HCT116 (cell line): ENCODE results near the gene ENPP6. TPM values are rescaled to one million over a fixed set of nuclear protein-coding genes. Genes with fewer than 3 reads are reported as not detected.

Source experiments
- ATAC-seq: fragments of 200-7000 bp; cut with Tn5 transposase; 2 replicates; pipeline ENCODE4 v1.9.1; 2020; ENCODE audit warnings: mild to moderate bottlenecking, moderate library complexity
- BruUV-seq: library from RNA; stranded (reverse); fragments of 400-500 nt; replicated peaks from 2 replicates; lab custom pipeline; 2021; lab: Mats Ljungman, UMichigan
- CTCF ChIA-PET: fragments of 300-600 bp; sonication (Branson Sonifier 250); formaldehyde crosslinking; loops from one replicate; lab custom pipeline; 2021; ENCODE audit warnings: antibody characterized with exemption; lab: Charles Lee
- POLR2A ChIA-PET: fragments of 300-600, 350-600 bp; sonication (Branson Sonifier 250); formaldehyde crosslinking; loops from one replicate; lab custom pipeline; 2021; ENCODE audit warnings: antibody characterized with exemption; lab: Charles Lee
- RAD21 ChIA-PET, 2 experiments: fragments of 300-600 bp; sonication (Branson Sonifier 250); formaldehyde crosslinking; loops; one replicate each; lab custom pipeline; 2023; ENCODE audit warnings: low total read pairs in 2 of 2; ENCODE audit not compliant: uncharacterized antibody in 2 of 2, unreplicated experiment in 2 of 2, low non-redundant PET in 1 of 2; lab: Charles Lee
- DNase-seq: peaks from one replicate; pipeline ENCODE4 v3.0.0-alpha.2; 2010; ENCODE audit warnings: low read depth, low spot score
- H2AFZ ChIP-seq: fragments of 200-600 bp; shearing (Covaris generic), sonication (generic); 2 replicates; pipeline ENCODE4 v1.6.1; 2017; ENCODE audit warnings: low read depth, mixed run types, mixed read lengths, antibody characterized with exemption, low read length; ENCODE audit not compliant: poor library complexity, severe bottlenecking
- H3K27ac ChIP-seq: 2 replicates; pipeline ENCODE4 v1.5.1; 2012; ENCODE audit warnings: low read depth, low read length
- H3K27me3 ChIP-seq: fragments of 200-600 bp; sonication (generic); 2 replicates; pipeline ENCODE4 v1.6.1; 2016; ENCODE audit warnings: mixed run types, low read length, mixed read lengths; ENCODE audit not compliant: insufficient read depth
- H3K36me3 ChIP-seq, 2 experiments: fragments of 200-500 bp in 1 of 2; fragments of 200-600 bp in 1 of 2; sonication (Bioruptor generic) in 1 of 2; sonication (generic) in 1 of 2; 2 replicates each; pipeline versions ENCODE4 v1.5.1 to v1.6.1; 2014 to 2016; ENCODE audit warnings: low read length in 2 of 2, inconsistent platforms in 1 of 2, mixed read lengths in 1 of 2, mixed run types in 1 of 2; ENCODE audit not compliant: insufficient read depth in 2 of 2, control insufficient read depth in 1 of 2
- H3K4me1 ChIP-seq, 2 experiments: fragments of 200-600 bp in 1 of 2; sonication (generic) in 1 of 2; 2 replicates each; pipeline versions ENCODE4 v1.5.1 to v1.6.1; 2012 to 2017; ENCODE audit warnings: low read length in 2 of 2, inconsistent platforms in 1 of 2, mild to moderate bottlenecking in 1 of 2, mixed read lengths in 1 of 2, mixed run types in 1 of 2, moderate library complexity in 1 of 2; ENCODE audit not compliant: insufficient read depth in 2 of 2, control insufficient read depth in 1 of 2
- H3K4me2 ChIP-seq: fragments of 200-600 bp; sonication (generic); 2 replicates; pipeline ENCODE4 v1.6.1; 2017; ENCODE audit warnings: mixed run types, low read length, mixed read lengths
- H3K4me3 ChIP-seq, 2 experiments: fragments of 200-600 bp in 1 of 2; sonication (generic) in 1 of 2; replicated peaks in 1 of 2; 2 replicates each; pipeline ENCODE4 v1.5.1; 2011 to 2016; ENCODE audit warnings: low read length in 2 of 2, control low read depth in 1 of 2, low read depth in 1 of 2, mild to moderate bottlenecking in 1 of 2, mixed read lengths in 1 of 2, mixed run types in 1 of 2
- H3K79me2 ChIP-seq: fragments of 200-600 bp; sonication (generic); 2 replicates; pipeline ENCODE4 v1.6.1; 2017; ENCODE audit warnings: mild to moderate bottlenecking, mixed run types, low read length, moderate library complexity, mixed read lengths; ENCODE audit not compliant: insufficient read depth
- H3K9ac ChIP-seq: fragments of 200-600 bp; sonication (generic); 2 replicates; pipeline ENCODE4 v1.6.1; 2016; ENCODE audit warnings: low read length, mixed read lengths
- H3K9me2 ChIP-seq: fragments of 200-600 bp; sonication (generic), shearing (Covaris generic); 2 replicates; pipeline ENCODE4 v1.6.1; 2017; ENCODE audit warnings: mixed run types, mild to moderate bottlenecking, moderate library complexity; ENCODE audit not compliant: insufficient read depth
- H3K9me3 ChIP-seq, 2 experiments: fragments of 200-500 bp in 1 of 2; fragments of 200-600 bp in 1 of 2; sonication (Bioruptor generic) in 1 of 2; sonication (generic) in 1 of 2; 2 replicates each; pipeline ENCODE4 v1.6.1; 2014 to 2017; ENCODE audit warnings: low read length in 2 of 2, mixed read lengths in 2 of 2, inconsistent platforms in 1 of 2, low read depth in 1 of 2, mild to moderate bottlenecking in 1 of 2, mixed run types in 1 of 2, moderate library complexity in 1 of 2; ENCODE audit not compliant: control insufficient read depth in 1 of 2, insufficient read depth in 1 of 2
- H4K20me1 ChIP-seq: fragments of 200-600 bp; sonication (generic), shearing (Covaris generic); 2 replicates; pipeline ENCODE4 v1.6.1; 2017; ENCODE audit warnings: mixed run types, mild to moderate bottlenecking, moderate library complexity; ENCODE audit not compliant: insufficient read depth
- ELF1 ChIP-seq: IDR thresholded peaks from 2 replicates; pipeline ENCODE4 v1.6.1; 2012; ENCODE audit warnings: low read depth, borderline replicate concordance
- EZH2 ChIP-seq: fragments of 200-600 bp; sonication (generic); IDR thresholded peaks from 2 replicates; pipeline ENCODE4 v1.6.1; 2017; ENCODE audit warnings: antibody characterized with exemption, mixed run types
- EZH2phosphoT487 ChIP-seq: fragments of 200-600 bp; IDR thresholded peaks from 2 replicates; pipeline ENCODE4 v1.6.1; 2018; ENCODE audit warnings: antibody characterized with exemption, borderline replicate concordance
- POLR2A ChIP-seq: IDR thresholded peaks from 2 replicates; pipeline ENCODE4 v1.7.0; 2011; ENCODE audit warnings: borderline replicate concordance; ENCODE audit not compliant: insufficient read depth, insufficient read length; ENCODE audit errors: extremely low read depth
- RAD21 ChIP-seq: IDR thresholded peaks from 2 replicates; pipeline ENCODE4 v1.6.1; 2012; ENCODE audit warnings: low read depth, mild to moderate bottlenecking
- SP1 ChIP-seq: IDR thresholded peaks from 2 replicates; pipeline ENCODE4 v1.6.1; 2012; ENCODE audit warnings: low read depth
- TCF7L2 ChIP-seq: IDR thresholded peaks from 2 replicates; pipeline ENCODE4 v1.7.0; 2011; ENCODE audit warnings: borderline replicate concordance, inconsistent platforms; ENCODE audit not compliant: insufficient read depth, insufficient read length; ENCODE audit errors: extremely low read depth
- YY1 ChIP-seq: IDR thresholded peaks from 2 replicates; pipeline ENCODE4 v1.6.1; 2011; ENCODE audit warnings: low read length, low read depth, moderate library complexity, mild to moderate bottlenecking; ENCODE audit not compliant: insufficient replicate concordance; ENCODE audit errors: extremely low read depth
- ZFX ChIP-seq: fragments of 450-650 bp; IDR thresholded peaks from 2 replicates; pipeline ENCODE4 v1.6.1; 2017
- ZNF274 ChIP-seq: fragments of 200-500 bp; sonication (Bioruptor generic); IDR thresholded peaks from 2 replicates; pipeline ENCODE4 v1.6.1; 2014; ENCODE audit warnings: mild to moderate bottlenecking, low read depth, low read length, inconsistent platforms
- intact Hi-C: fragments of 100-400 bp; cut with micrococcal nuclease; formaldehyde crosslinking; loops from 2 replicates; pipeline ENCODE4 v1.10.0; 2022
- total RNA-seq: library from RNA; stranded (reverse); gene quantifications from one replicate; pipeline ENCODE4 v1.2.1, GENCODE V29; 2021; ENCODE audit not compliant: unreplicated experiment
- TF ChIP-seq, protein P1 (sequence below), 3 experiments: fragments of 200-600 bp in 1 of 3; sonication (generic) in 1 of 3; IDR thresholded peaks in 2 of 3; conservative IDR thresholded peaks in 1 of 3; 2 replicates each; pipeline ENCODE4 v1.5.1; 2012 to 2017; ENCODE audit warnings: low read depth in 2 of 3, low read length in 2 of 3, antibody characterized with exemption in 1 of 3, borderline replicate concordance in 1 of 3, control low read depth in 1 of 3, mild to moderate bottlenecking in 1 of 3, mixed read lengths in 1 of 3, mixed run types in 1 of 3, moderate library complexity in 1 of 3; ENCODE audit not compliant: insufficient read depth in 1 of 3
- TF ChIP-seq, protein P2 (sequence below): IDR thresholded peaks from 2 replicates; pipeline ENCODE4 v1.6.1; 2011; ENCODE audit warnings: mild to moderate bottlenecking, low read length, moderate library complexity; ENCODE audit not compliant: insufficient replicate concordance; ENCODE audit errors: extremely low read depth

The ENPP6 gene
- total RNA-seq, 1 experiment from 2014 or later: not detected

DNA sequence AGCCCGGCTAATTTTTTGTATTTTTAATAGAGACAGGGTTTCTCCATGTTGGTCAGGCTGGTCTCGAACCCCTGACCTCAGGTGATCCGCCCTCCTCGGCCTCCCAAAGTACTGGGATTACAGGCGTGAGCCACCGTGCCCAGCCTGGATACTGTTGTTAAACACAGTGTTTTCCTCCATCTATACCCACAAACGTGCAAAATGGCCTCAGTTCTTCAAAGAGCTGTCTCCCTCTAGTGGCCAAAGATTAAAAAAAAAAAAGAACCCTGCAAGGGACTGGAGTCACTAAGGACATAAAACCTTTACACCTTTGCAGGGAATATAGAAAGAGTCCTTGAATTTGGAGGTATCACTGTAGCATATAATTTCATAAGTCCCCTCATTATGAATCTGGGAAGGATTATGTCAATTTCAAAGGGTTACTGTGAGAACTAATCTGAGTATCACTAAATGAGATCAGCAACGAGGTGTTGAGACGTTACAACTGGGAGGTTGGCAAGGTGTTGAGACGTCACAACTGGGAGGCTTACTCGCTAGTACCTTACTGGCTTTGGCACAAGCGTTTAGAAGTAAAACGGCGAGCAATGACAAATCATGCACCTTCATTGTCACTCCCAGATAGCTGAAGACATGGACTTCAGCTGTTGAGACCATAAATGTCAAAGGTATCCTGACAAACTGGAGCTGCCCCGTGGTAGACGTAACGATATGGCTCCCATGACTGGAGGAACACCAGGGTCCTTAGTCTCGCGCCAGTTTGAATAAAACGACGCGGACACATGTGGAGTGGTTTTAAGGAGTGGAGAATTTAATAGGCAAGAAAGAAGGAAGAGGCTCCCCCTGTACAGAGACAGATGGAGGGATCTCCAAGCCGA is 33.4 kb upstream of the ENPP6 start:
- Histone ChIP-seq H3K9me3 (no peaks in the 10 kb centered on the region), H4K20me1 (no peaks in the 10 kb centered on the region), H3K27ac (no peak overlapping the region), H2AFZ (no peak overlapping the region), H3K79me2 (no peaks in the 10 kb centered on the region), H3K9ac (no peak overlapping the region), H3K27me3 (no peaks in the 10 kb centered on the region), H3K36me3 (no peaks in the 10 kb centered on the region), H3K9me2 (no peaks in the 10 kb centered on the region), H3K4me3 (no peak overlapping the region), H3K4me1 (no peaks in the 10 kb centered on the region), H3K4me2 (no peak overlapping the region)
- ChIA-PET POLR2A (no interaction called here), RAD21 (no interaction called here), CTCF (interaction anchor here (1.2 to 1.6 kb wide), 2 partner anchors 10 to 14 kb away, joined by 3 to 4 read pairs; no protein-coding TSS in a partner anchor)
- BruUV-seq: no TSS peak
- intact Hi-C loops: loop anchor here (5.0 kb wide), 1 partner anchor 409 kb away; no protein-coding TSS in a partner anchor
- DNase-seq: peak; percentile 34
- ATAC-seq: peak; percentile 64
- TF ChIP-seq, protein P1, sequence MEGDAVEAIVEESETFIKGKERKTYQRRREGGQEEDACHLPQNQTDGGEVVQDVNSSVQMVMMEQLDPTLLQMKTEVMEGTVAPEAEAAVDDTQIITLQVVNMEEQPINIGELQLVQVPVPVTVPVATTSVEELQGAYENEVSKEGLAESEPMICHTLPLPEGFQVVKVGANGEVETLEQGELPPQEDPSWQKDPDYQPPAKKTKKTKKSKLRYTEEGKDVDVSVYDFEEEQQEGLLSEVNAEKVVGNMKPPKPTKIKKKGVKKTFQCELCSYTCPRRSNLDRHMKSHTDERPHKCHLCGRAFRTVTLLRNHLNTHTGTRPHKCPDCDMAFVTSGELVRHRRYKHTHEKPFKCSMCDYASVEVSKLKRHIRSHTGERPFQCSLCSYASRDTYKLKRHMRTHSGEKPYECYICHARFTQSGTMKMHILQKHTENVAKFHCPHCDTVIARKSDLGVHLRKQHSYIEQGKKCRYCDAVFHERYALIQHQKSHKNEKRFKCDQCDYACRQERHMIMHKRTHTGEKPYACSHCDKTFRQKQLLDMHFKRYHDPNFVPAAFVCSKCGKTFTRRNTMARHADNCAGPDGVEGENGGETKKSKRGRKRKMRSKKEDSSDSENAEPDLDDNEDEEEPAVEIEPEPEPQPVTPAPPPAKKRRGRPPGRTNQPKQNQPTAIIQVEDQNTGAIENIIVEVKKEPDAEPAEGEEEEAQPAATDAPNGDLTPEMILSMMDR (IDR thresholded peaks at IDR 0.05 in 2 of 3, conservative IDR thresholded peaks at IDR 0.05 in 1 of 3; ENCODE audit: borderline replicate concordance in 1 of 3, insufficient read depth in 1 of 3, low read depth in 2 of 3, low read length in 2 of 3): peak; percentile 22 to 57 (median 30); a peak in 5 of 6 replicates
- TF ChIP-seq RAD21 (peak; percentile 37; the same call in 1 of the 2 replicates), EZH2phosphoT487 (no peak), ZFX (no peak), ELF1 (no peak)

DNA sequence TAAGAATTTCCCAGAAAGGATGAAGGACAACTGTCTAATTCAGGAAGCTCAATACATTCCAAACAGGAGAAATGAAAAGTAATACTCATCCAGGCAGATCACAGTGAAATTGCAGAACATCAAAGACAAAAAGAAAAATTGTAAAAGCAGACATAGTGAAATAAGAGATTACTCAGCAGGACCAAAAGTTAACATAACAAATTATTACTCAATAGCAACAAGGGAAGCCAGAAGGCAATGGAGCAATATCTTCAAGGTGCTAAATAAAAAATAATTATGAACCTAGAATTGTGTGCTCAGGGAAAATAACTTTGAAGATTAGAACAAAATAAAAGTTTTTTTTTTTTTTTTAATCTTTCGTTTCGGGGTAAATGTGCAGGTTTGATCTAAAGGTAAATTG is 30.5 kb upstream of the ENPP6 start:
- H4K20me1 ChIP-seq: no peaks in the 10 kb centered on the region
- H3K4me3 ChIP-seq: no peak overlapping the region
- H3K36me3 ChIP-seq: no peaks in the 10 kb centered on the region
- H3K9me2 ChIP-seq: no peaks in the 10 kb centered on the region
- H2AFZ ChIP-seq: no peak overlapping the region
- no TSS peak for BruUV-seq
- no peak for DNase-seq
- intact Hi-C loops: no loop called here
- no peak for ATAC-seq
- CTCF ChIA-PET: no interaction called here
- H3K4me1 ChIP-seq: no peaks in the 10 kb centered on the region
- RAD21 ChIA-PET: no interaction called here
- H3K4me2 ChIP-seq: no peak overlapping the region
- H3K79me2 ChIP-seq: no peaks in the 10 kb centered on the region
- POLR2A ChIA-PET: no interaction called here
- H3K9me3 ChIP-seq: no peaks in the 10 kb centered on the region
- no peak overlapping the region for H3K9ac ChIP-seq
- no peaks in the 10 kb centered on the region for H3K27me3 ChIP-seq
- H3K27ac ChIP-seq: no peak overlapping the region
- TF ChIP-seq YY1 (no peak), EZH2 (no peak), TCF7L2 (no peak), POLR2A (no peak), SP1 (no peak), ZNF274 (no peak), RAD21 (no peak)
- TF ChIP-seq, protein P2, sequence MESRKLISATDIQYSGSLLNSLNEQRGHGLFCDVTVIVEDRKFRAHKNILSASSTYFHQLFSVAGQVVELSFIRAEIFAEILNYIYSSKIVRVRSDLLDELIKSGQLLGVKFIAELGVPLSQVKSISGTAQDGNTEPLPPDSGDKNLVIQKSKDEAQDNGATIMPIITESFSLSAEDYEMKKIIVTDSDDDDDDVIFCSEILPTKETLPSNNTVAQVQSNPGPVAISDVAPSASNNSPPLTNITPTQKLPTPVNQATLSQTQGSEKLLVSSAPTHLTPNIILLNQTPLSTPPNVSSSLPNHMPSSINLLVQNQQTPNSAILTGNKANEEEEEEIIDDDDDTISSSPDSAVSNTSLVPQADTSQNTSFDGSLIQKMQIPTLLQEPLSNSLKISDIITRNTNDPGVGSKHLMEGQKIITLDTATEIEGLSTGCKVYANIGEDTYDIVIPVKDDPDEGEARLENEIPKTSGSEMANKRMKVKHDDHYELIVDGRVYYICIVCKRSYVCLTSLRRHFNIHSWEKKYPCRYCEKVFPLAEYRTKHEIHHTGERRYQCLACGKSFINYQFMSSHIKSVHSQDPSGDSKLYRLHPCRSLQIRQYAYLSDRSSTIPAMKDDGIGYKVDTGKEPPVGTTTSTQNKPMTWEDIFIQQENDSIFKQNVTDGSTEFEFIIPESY: no peak
